ENCODE data around the gene BAIAP2L1. TPM values are rescaled to one million over a fixed set of nuclear protein-coding genes. Genes with fewer than 3 reads are reported as not detected.

The BAIAP2L1 gene
- total and polyA plus RNA-seq, 2 of the 8 experiments (the other 6 are each of a cell fraction or from before 2014, with no cell fraction given), result 19.2 to 42.9 TPM

GRCh38 chr7:98339043-98339442 is 61.8 kb downstream of the BAIAP2L1 start:
- Histone ChIP-seq H3K4me2 (ENCODE audit: insufficient read depth in 1 of 2, low read depth in 2 of 2, low read length in 2 of 2) (no peak overlapping the region), H3K4ac (replicated peaks; ENCODE audit: insufficient read length, low read depth, low read length) (no peak overlapping the region), H3K9ac (replicated peaks in 1 of 4; ENCODE audit: extremely low read depth in 1 of 4, low read depth in 3 of 4, low read length in 3 of 4) (no peak overlapping the region), H3K36me3 (ENCODE audit: control insufficient read depth in 2 of 4, insufficient read depth in 4 of 4, low read length in 3 of 4) (no peaks in the 10 kb centered on the region; a peak in 1 of 8 replicates), H3K14ac (ENCODE audit: insufficient read length) (no peak overlapping the region), H3K4me1 (replicated peaks in 1 of 4; ENCODE audit: control insufficient read depth in 3 of 4, insufficient read depth in 4 of 4, low read length in 3 of 4) (no peaks in the 10 kb centered on the region), H4K20me1 (replicated peaks in 1 of 2; ENCODE audit: control insufficient read depth in 1 of 2, insufficient read depth in 2 of 2, low read length in 2 of 2) (peaks cover 0 to 1% of the 10 kb centered on the region in 2 experiments), H3K27me3 (replicated peaks in 1 of 4; ENCODE audit: control insufficient read depth in 3 of 4, extremely low read depth in 1 of 4, insufficient read depth in 3 of 4, low read length in 3 of 4) (no peaks in the 10 kb centered on the region), H2BK15ac (ENCODE audit: low read length) (no peak overlapping the region), H2BK5ac (ENCODE audit: low read depth, low read length) (no peak overlapping the region), H3K27ac (ENCODE audit: low read depth, low read length) (no peak overlapping the region), H4K91ac (replicated peaks; ENCODE audit: insufficient read length, low read length) (no peak overlapping the region), H2BK20ac (ENCODE audit: low read length) (no peak overlapping the region), H3K23me2 (ENCODE audit: low read depth, low read length) (no peaks in the 10 kb centered on the region), H4K8ac (ENCODE audit: extremely low read depth, insufficient read depth, low read length) (no peak overlapping the region), H3K9me3 (ENCODE audit: insufficient read depth in 2 of 2, low read depth in 1 of 2, low read length in 1 of 2) (no peaks in the 10 kb centered on the region), H2BK12ac (ENCODE audit: low read depth, low read length) (no peak overlapping the region), H3K18ac (ENCODE audit: extremely low read depth, low read length) (no peak overlapping the region), H3K79me2 (ENCODE audit: control insufficient read depth in 1 of 2, insufficient read depth in 2 of 2, low read length in 2 of 2) (peaks cover 0 to 12% of the 10 kb centered on the region in 2 experiments; a peak in 1 of 4 replicates), H4K5ac (ENCODE audit: insufficient read length, low read depth, low read length) (no peak overlapping the region), H2AK5ac (ENCODE audit: low read depth, low read length) (no peak overlapping the region), H2BK120ac (replicated peaks; ENCODE audit: low read depth, low read length) (no peak overlapping the region), H3K23ac (ENCODE audit: insufficient read length) (no peak overlapping the region), H3K4me3 (ENCODE audit: extremely low read depth in 1 of 4, insufficient read depth in 2 of 4, low read depth in 3 of 4, low read length in 4 of 4) (no peak overlapping the region), H2AFZ (ENCODE audit: low read length) (no peak overlapping the region), H3K79me1 (ENCODE audit: low read depth, low read length) (peaks cover 5% of the 10 kb centered on the region; the same call in 1 of the 2 replicates), H3K56ac (replicated peaks; ENCODE audit: insufficient read length, low read depth, low read length) (no peak overlapping the region)
- WGBS, 2 experiments (ENCODE audit: extremely low coverage in 1 of 2, insufficient coverage in 1 of 2, insufficient read length in 1 of 2, insufficient replicate concordance in 2 of 2, low coverage in 1 of 2, low lambda C conversion rate in 2 of 2, missing lambda C conversion rate in 1 of 2), result 97% methylated on average over 3 of the region's 3 CpGs; no CpG with 5 or more reads in 1 of the 2 experiments
- CTCF ChIA-PET (ENCODE audit: partially characterized antibody), result interaction anchor here (1.0 to 1.6 kb wide), 3 partner anchors 15 to 63 kb away, joined by 3 to 6 read pairs (median 4); no protein-coding TSS in a partner anchor
- POLR2A ChIA-PET (ENCODE audit: partially characterized antibody), result no interaction called here
- FAIRE-seq (no peak), DNase-seq (ENCODE audit: low read depth in 1 of 2, low spot score in 2 of 2) (no peak)
- TF ChIP-seq CHD1 (IDR thresholded peaks at IDR 0.05; ENCODE audit: low read depth, low read length) (no peak), CTBP2 (IDR thresholded peaks at IDR 0.05; ENCODE audit: borderline replicate concordance, insufficient read depth, insufficient read length, low read length) (no peak), TEAD4 (IDR thresholded peaks at IDR 0.05; ENCODE audit: low read depth, low read length) (no peak), JUND (IDR thresholded peaks at IDR 0.05; ENCODE audit: low read length) (no peak), CBX8 (IDR thresholded peaks at IDR 0.05; ENCODE audit: borderline replicate concordance, low read depth, low read length) (no peak), CREB1 (IDR thresholded peaks at IDR 0.05) (no peak), GTF2F1 (IDR thresholded peaks at IDR 0.05; ENCODE audit: borderline replicate concordance, low read depth, low read length) (no peak), USF2 (IDR thresholded peaks at IDR 0.05; ENCODE audit: low read length) (no peak)
